Loucy (cell line): Measurements from ENCODE around the gene PHYHD1.

Source experiments
- H2AFZ ChIP-seq: fragments of 200-600 bp; sonication (generic); 2 replicates; pipeline ENCODE4 v1.6.0; 2016; ENCODE audit warnings: antibody characterized with exemption, mild to moderate bottlenecking, low read length, moderate library complexity
- H3F3A ChIP-seq: fragments of 200-600 bp; 2 replicates; pipeline ENCODE4 v1.6.0; 2016; ENCODE audit warnings: antibody characterized with exemption, low read depth, mild to moderate bottlenecking
- H3K27me3 ChIP-seq: fragments of 200-600 bp; sonication (generic); 2 replicates; pipeline ENCODE4 v1.6.1; 2014; ENCODE audit warnings: low read length, mild to moderate bottlenecking; ENCODE audit not compliant: insufficient read depth, poor library complexity, severe bottlenecking
- H3K36me3 ChIP-seq: fragments of 200-600 bp; sonication (generic); 2 replicates; pipeline ENCODE4 v1.6.1; 2016; ENCODE audit warnings: low read length; ENCODE audit not compliant: insufficient read depth
- H3K4me1 ChIP-seq: fragments of 200-600 bp; sonication (generic); 2 replicates; pipeline ENCODE4 v1.5.1; 2014; ENCODE audit warnings: low read length, mild to moderate bottlenecking; ENCODE audit not compliant: insufficient read depth, poor library complexity, severe bottlenecking
- H3K4me2 ChIP-seq: fragments of 200-600 bp; sonication (generic); 2 replicates; pipeline ENCODE4 v1.6.0; 2014; ENCODE audit warnings: antibody characterized with exemption, low read length, low read depth, mild to moderate bottlenecking; ENCODE audit not compliant: poor library complexity, severe bottlenecking
- H3K4me3 ChIP-seq: fragments of 200-600 bp; sonication (generic); 2 replicates; pipeline ENCODE4 v1.5.1; 2014; ENCODE audit warnings: low read length, mild to moderate bottlenecking, mixed read lengths; ENCODE audit not compliant: poor library complexity, severe bottlenecking
- H3K79me2 ChIP-seq: fragments of 200-600 bp; sonication (generic); 2 replicates; pipeline ENCODE4 v1.6.1; 2014; ENCODE audit warnings: low read length; ENCODE audit not compliant: insufficient read depth
- H3K9ac ChIP-seq: fragments of 200-600 bp; sonication (generic); 2 replicates; pipeline ENCODE4 v1.6.0; 2014; ENCODE audit warnings: mild to moderate bottlenecking, low read depth, low read length, moderate library complexity; ENCODE audit not compliant: poor library complexity, severe bottlenecking
- H3K9me2 ChIP-seq: fragments of 200-600 bp; sonication (generic); replicated peaks from 2 replicates; pipeline ENCODE4 v1.6.1; 2016; ENCODE audit warnings: low read depth, low read length, mixed read lengths
- H3K9me3 ChIP-seq: fragments of 200-600 bp; sonication (generic); 2 replicates; pipeline ENCODE4 v1.6.1; 2014; ENCODE audit warnings: mild to moderate bottlenecking, antibody characterized with exemption, low read length, low read depth; ENCODE audit not compliant: insufficient read depth
- H4K20me1 ChIP-seq: fragments of 200-600 bp; sonication (generic); 2 replicates; pipeline ENCODE4 v1.6.0; 2014; ENCODE audit warnings: antibody characterized with exemption, low read length, mild to moderate bottlenecking; ENCODE audit not compliant: insufficient read depth, poor library complexity, severe bottlenecking
- CTCF ChIP-seq: fragments of 200-600 bp; sonication (generic); conservative IDR thresholded peaks from 2 replicates; pipeline ENCODE4 v1.5.1; 2014; ENCODE audit warnings: mild to moderate bottlenecking, antibody characterized with exemption, low read length
- EZH2phosphoT487 ChIP-seq: fragments of 200-600 bp; IDR thresholded peaks from 2 replicates; pipeline ENCODE4 v1.6.1; 2018; ENCODE audit warnings: antibody characterized with exemption, mild to moderate bottlenecking, moderate library complexity, borderline replicate concordance

Gene PHYHD1

DNA sequence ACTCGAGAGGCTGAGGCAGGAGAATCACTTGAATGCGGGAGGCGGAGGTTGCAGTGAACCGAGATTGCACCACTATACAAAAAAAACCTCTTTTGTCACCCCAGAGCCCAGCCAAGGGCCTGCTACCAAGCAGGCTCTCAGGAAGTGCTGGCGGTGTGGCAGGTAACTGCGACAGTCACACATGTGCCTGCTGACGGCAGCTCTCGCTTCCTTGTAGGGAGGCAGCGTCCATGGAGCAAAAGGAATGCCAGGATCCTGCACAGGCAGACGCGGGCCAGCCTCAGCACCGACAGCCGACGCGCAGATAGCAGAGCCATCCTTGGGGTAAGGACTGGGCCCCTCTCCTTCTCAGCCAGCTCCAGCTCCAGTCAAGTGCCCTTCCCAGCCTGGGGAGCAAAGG lies 35.0 kb upstream of the PHYHD1 start:
- H3K79me2 ChIP-seq, result peaks cover 40% of the 10 kb centered on the region

GRCh38 chr9:128886211-128886891 lies 34.4 kb upstream of the PHYHD1 start:
- Histone ChIP-seq H3K9me3 (no peaks in the 10 kb centered on the region), H3K4me3 (no peak overlapping the region), H3K79me2 (peaks cover 40% of the 10 kb centered on the region), H3K36me3 (no peaks in the 10 kb centered on the region; the same call in 1 of the 2 replicates), H4K20me1 (peaks cover 2% of the 10 kb centered on the region), H3K27me3 (no peaks in the 10 kb centered on the region), H3K9ac (no peak overlapping the region), H2AFZ (no peak overlapping the region), H3F3A (no peaks in the 10 kb centered on the region), H3K4me2 (no peak overlapping the region), H3K9me2 (no peaks in the 10 kb centered on the region), H3K4me1 (peaks cover 5% of the 10 kb centered on the region)
- TF ChIP-seq EZH2phosphoT487 (no peak), CTCF (no peak)

More for the DNA sequence above, 35.0 kb upstream of the PHYHD1 start:
- no peaks in the 10 kb centered on the region for H3K36me3 ChIP-seq
- H3K4me2 ChIP-seq, result no peak overlapping the region
- H3K9me3 ChIP-seq, result no peaks in the 10 kb centered on the region
- no peak overlapping the region for H2AFZ ChIP-seq
- TF ChIP-seq CTCF (no peak), EZH2phosphoT487 (no peak)
- no peaks in the 10 kb centered on the region for H3K27me3 ChIP-seq
- no peak overlapping the region for H3K4me3 ChIP-seq
- H4K20me1 ChIP-seq, result peaks cover 2% of the 10 kb centered on the region
- no peaks in the 10 kb centered on the region for H3F3A ChIP-seq
- peaks cover 5% of the 10 kb centered on the region for H3K4me1 ChIP-seq
- no peaks in the 10 kb centered on the region for H3K9me2 ChIP-seq
- H3K9ac ChIP-seq, result no peak overlapping the region

- no peaks in the 10 kb centered on the region; the same call in 1 of the 2 replicates for H3K36me3 ChIP-seq
- no peak overlapping the region for H2AFZ ChIP-seq
- H4K20me1 ChIP-seq, result peaks cover 2% of the 10 kb centered on the region
- H3K4me2 ChIP-seq, result no peak overlapping the region
- no peaks in the 10 kb centered on the region for H3F3A ChIP-seq
- peaks cover 5% of the 10 kb centered on the region for H3K4me1 ChIP-seq
- H3K27me3 ChIP-seq, result no peaks in the 10 kb centered on the region
- no peaks in the 10 kb centered on the region for H3K9me2 ChIP-seq
- no peak overlapping the region for H3K4me3 ChIP-seq
- H3K9ac ChIP-seq, result no peak overlapping the region
- peaks cover 40% of the 10 kb centered on the region for H3K79me2 ChIP-seq
- H3K9me3 ChIP-seq, result no peaks in the 10 kb centered on the region
- TF ChIP-seq CTCF (no peak), EZH2phosphoT487 (no peak)
These were observed 33.7 kb upstream of the PHYHD1 start for GRCh38 chr9:128887049-128887448.
